DMS79 treated with DMSO at 0.1 percent for 48 hours (cell line): Measurements from ENCODE around the gene ZDHHC17.

Source experiments
- DNase-seq: peaks from one replicate; lab custom pipeline; 2025; lab: John Stamatoyannopoulos, UW

Gene ZDHHC17

DNA sequence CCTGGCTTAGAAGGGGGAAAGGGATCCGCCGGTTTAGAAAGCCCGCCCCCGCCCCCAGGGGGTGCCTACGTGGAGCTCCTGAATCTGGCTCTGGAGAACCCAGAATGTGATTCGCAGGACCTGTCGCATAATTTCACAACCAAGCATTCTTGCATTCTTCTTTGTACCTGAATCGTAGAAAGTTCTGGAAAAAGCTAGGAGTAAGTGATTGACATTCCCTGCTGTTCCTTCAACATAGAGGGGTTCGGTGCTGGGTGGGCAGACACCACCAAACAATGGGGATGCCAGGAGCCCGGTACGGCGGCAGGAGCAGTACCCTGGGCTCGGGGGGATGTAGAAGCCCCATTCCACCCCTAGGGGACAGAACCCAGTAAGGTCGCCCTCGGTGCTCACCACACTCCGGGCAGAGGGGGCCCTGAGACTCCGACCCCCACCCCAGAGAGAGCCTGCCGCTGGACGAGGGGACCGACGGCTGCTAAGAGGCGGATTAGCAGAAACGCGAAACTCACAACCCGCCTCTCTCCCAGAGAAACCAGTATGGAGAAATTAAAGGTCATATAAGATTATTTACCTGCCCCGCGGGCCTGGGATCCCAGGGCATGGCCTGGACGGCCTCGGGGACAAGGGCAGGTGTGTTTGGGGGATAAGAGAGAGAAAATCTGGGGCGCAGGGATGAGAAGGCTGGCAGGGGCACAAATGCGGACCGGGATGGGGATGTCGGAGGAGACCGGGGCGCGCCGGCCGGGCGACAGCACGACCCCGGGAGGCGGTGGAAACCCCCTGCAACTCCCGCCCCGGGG lies 114.4 kb downstream of the ZDHHC17 start:
- peak; percentile 39 for DNase-seq

DNA sequence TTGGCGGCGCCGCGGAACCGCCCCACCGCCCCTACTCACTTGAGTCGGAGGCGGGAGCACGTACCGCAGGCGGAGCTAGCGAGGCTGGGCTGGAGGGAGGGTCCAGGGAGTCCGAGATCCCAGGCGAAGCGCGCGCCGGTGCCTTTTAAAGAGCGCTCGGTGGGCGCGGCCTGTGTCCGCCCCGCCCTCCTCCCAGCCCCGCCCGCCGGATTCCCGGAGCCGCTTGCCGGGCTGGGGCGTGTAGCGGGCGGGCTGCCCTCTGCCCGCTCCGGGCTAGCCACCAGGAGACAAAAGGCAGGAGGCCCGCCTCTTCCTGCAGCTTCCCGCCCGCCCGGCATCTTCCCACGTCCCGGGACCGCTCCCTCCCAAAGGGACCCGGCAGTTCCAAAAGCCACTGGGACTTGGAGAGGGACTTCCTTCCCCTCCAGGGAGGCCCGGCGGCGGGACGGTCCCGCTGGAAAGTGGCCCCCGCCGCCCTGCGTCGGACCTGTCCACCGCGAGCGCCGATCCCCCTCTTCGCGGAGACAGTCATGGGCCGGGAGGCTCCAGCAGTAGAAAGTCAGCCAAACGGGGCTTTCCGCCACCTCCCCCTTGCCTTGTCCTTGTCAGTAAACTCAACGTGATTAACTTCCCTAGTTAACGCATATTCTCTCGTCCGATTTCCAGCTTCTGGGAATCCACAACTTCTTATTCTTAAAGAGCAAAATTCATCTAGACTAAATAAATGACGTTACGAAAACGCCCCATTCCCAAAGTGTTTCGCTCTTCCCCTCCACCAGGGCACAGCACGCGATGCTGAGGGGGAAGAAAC lies 115.2 kb downstream of the ZDHHC17 start, which contains the start of gene CSRP2:
CSRP2 (minus strand) TSS at position 121 of the 811 bp plus-strand sequence. CDS start 12,759 bp downstream, outside the sequence.
- peak; percentile 79 for DNase-seq

DNA sequence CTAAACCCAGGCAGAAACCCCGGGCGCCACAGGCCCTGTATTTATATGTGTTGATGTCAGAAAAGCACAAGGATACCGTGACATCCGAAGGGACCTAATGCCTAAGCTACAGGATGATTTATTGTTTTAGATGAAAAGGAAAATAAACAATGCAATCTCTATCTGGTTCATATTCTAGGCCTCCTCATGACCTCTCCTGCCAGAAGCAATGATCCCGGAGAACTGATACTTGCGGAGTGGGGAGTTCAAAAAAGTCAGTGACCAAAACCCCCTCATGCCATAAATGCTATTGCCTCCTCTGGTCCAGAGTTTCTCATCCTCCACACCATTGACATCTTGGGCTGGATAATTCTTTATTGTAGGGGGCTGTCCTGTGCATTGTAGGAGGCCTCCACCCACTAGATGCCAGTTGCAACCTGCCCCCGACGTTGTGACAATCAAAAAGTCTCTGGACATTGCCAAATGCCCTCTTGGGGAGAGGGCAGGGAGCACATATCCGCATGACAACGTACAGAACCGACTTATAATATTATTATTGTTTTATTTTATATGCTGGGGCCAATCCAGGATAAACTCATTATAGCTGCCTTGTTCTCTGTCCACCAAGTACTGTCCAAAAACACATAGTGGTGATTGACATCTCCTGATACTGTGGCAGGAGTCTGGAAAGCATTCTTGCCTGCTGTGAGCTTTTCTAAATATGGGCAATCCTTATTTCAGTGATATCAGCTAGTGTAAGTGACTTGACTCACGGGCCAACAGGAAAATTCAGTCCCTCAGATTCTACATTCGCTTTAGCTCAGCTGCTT lies 116.0 kb downstream of the ZDHHC17 start:
- no peak for DNase-seq

DNA sequence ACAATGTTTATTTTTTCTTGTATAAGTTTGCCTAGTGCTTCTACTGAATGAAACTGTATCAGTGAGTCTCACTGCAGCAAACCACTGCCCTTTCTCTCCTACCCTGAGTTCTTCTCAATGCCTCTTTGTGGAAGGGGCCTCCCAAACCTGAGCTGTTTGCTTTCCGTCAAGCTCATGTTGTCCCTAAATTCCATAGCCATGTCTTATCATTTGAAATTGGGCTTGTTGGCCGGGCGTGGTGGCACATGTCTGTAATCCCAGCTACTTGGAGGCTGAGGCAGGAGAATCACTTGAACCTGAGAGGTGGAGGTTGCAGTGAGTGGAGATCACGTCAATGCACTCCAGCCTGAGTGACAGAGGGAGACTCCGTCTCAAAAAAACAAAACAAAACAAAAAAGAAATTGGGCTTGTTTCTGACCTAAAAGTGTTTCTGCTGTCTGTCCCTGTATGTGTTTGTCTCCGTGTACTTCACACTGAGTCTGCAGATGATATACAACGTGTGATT lies 116.7 kb downstream of the ZDHHC17 start:
- DNase-seq = no peak

DNA sequence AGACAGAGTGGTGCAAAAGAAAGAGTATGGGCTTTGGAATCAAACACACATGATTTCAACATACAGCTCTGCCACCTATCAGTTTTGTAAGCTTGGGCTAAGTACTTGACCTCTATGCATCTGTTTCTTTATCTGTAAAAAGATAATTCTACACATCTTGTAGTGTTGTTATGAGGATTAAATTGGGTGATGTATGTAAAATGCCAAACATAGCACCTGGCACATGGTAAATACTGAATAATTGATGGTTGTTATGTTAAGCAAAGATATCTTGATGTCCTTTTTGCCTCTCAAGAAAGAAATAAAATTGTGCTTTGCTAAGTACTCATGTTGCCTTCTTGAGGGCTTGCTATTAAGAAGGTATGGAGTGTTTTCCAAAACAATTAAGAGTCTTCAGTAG lies 117.2 kb downstream of the ZDHHC17 start:
- DNase-seq = peak; percentile 83

DNA sequence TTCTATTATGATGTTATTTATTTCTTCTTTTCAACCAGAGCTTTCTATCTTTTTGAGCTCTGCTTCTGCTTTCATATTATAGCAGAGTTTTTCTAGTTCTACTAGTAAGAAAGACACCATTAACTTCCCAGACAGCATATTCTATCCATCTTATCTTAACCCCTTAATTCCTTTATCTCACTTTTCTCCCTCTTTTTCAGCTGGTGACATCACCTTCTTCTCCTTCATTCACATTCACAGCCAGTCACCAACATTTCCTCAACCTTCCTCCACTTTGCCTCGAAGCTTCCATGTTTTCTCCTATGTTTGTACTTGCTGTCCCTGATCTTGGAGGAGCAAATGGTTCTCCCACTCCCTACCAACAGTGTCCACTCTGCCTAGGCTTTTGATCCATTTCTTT lies 118.5 kb downstream of the ZDHHC17 start:
- DNase-seq = no peak

DNA sequence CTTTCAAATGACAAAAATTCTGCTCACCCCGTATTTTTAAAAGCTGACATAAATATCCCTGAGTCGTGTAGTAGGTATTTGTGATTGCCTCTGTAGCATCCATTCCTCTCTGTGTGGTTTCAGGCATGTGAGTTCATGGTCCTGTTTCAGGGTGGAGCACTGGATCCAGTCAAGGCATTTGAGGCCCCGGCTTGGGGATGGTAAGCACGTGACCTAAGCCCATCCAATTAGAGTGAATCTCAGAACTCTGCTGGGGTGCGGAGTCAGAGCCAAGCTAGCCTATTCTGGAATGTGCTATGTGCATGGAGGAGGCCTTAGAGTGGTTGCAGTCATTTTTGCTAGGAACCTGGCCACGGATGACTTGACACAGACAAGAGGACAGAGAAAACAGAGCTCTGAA lies 119.2 kb downstream of the ZDHHC17 start:
- DNase-seq = no peak

DNA sequence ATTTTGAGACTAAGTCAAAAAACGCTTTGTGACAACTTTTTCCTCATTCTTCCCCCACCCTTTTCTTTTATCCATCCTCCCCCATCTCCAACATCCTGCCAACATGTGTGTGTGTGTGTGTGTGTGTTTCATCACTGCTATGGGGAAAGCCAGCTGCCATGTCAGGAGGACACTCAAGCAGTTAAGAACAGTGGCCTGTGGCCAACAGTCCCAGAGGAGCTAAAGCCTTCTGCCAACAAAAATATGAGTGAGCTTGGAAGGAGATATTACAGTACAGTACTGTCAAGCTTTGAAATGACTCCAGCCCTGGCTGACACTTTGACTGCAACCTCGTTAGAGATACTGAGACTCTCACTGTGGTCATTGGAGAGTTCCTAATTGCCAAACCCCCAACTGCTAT lies 119.9 kb downstream of the ZDHHC17 start:
- DNase-seq = peak; percentile 40

DNA sequence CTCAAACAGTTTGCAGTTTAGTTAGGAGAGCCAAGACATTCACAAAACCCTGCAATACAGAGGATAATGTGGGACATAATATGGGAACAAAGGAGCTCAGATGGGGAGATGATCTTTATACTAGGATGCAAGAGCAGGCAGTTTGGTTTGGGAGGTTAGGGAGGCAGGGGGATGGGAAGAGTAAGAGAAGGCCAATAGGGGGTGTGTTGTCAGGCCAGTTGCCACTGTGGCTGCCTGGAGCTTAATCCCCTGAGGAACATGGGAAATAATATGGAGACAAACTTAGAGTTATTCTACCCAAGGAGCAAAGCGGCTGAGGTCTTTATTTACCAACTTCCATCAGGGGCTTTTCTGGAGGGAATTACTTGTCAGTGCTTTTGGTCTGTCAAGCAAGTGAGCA lies 124.9 kb downstream of the ZDHHC17 start:
- DNase-seq = no peak

DNA sequence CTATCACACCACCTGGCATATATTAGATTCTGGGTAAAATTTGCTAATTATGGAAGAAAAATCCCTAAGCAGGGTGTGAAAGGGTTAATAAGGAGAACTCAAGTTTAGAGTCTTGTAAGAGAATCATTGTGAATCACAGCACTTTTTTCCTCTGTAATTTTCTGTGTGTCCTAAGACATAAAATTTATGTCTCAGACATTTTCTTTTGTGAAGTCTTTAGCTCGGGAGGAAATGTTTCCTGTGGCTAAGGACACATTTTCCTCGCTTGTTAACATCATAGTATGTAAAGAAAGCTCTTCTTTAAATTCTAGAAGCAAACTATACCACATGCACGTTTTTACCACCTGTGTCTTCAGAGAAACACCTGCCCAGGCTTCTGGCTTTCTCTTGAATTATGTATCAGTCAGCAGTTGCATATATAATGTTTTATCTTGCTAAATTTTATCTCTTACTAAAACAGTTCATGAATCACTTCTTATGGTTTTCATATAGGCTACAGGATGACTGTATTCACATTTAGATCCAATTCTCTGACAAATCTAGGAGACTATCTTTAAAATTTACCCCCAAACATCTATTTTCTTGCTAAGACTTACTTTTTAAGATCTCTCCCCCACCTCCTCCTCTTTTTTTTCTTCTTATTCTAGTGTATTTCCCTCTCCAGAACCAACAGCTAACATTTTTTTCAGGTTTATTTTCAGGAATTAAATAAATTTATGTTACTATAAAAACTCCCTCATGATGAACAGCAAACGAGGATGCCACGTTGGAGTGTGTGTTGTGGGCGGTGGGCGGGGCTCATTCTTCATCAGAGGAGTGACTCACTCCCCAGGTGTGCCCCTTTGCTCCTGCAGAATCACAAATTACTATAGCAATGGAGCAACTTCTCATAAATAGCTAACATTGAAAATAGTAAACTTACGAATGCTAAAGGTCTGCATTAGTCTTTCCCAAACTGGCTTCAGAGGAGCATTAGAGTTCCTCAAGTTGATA lies 126.5 kb downstream of the ZDHHC17 start:
- no peak for DNase-seq

DNA sequence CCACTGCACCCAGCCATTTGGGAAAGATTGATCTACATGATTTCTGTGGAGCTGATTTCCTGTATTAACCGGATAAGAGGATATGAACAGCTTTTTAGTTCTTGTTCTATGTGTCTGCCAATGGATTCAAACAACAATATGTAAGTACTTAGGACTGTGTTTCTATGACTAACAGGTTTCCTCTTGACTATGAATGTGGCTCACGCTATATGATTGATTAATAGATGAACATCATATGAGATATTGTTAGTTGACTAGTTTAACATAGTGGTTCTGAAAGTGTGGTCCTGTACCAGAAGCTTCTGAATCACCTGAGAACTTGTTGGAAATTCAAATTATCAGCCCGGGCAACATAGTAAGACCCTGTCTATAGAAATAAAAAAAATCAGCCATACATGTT lies 127.7 kb downstream of the ZDHHC17 start:
- DNase-seq = no peak

DNA sequence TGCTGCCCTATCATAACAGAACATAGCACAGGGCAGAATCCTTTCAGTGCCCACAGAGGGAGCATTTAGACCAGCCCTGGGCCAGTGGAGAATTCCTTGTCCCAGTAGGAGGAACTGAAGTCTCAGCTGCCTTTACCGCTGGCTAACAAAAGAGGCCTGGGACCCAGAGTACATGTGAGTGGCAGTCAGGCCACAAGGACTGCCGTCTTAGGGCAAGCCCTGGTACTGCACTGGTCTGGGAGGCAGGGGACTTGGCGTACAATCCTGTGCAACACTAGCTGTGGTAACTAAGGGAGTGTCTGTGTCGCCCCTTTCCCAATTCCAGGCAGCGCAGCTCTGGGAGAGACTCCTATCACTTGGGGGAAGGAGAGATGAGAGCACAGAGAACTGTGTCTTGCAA lies 131.9 kb downstream of the ZDHHC17 start:
- no peak for DNase-seq

DNA sequence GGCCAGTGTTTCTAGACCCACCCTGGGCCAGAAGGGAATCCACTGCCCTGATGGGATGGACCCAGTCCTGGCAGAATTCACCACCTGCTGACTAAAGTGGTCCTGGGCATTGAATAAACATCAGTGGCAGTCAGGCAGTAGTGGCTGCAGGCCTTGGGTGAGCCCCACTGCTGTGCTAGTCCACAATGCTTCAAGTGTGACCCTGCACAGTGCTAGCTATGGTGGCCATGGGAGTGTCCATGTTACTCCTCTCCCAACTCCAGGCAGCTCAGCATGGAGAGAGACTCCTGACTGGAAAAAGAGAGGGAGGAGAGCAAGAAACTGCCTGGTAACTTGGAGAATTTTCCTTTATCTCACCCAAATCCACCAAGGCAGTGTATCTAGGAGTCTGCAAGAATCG lies 132.4 kb downstream of the ZDHHC17 start:
- no peak for DNase-seq

DNA sequence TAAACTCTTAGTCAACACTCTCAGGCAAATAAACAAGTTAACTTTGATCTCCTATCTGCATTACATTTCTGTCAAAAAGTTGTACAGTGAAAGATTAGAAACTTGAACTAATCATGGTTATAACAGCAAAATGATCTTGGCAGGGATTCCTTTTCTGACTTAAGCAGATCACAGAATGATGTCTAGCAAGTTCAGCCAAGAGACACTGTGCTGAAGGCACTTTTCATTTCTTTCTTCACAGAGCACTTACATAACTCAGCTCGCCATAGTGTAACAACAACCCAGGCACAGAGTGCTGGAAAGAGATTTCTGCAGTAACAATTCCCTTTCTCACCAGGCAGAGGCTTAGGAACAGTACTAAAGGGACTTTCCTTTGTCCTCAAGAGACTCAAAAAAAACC lies 134.5 kb downstream of the ZDHHC17 start:
- no peak for DNase-seq

DNA sequence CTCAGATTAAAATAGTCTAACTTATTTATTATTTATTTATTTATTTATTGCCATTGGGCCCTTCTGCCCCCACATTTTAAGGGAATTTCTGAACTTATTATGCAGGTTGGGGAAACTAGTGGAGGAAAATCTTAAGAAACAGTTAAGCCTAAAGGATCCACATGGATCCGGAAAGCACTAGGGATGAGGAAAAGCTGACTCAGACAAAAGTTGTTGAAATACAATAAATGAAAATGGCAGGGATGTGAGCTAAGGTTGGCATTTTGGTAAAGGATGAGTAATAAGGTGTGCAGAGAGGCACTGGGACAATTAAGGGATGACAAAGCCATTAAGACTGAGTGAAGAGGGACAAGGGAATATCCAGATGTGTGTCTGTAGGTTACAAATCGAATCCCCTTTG lies 135.6 kb downstream of the ZDHHC17 start:
- no peak for DNase-seq

DNA sequence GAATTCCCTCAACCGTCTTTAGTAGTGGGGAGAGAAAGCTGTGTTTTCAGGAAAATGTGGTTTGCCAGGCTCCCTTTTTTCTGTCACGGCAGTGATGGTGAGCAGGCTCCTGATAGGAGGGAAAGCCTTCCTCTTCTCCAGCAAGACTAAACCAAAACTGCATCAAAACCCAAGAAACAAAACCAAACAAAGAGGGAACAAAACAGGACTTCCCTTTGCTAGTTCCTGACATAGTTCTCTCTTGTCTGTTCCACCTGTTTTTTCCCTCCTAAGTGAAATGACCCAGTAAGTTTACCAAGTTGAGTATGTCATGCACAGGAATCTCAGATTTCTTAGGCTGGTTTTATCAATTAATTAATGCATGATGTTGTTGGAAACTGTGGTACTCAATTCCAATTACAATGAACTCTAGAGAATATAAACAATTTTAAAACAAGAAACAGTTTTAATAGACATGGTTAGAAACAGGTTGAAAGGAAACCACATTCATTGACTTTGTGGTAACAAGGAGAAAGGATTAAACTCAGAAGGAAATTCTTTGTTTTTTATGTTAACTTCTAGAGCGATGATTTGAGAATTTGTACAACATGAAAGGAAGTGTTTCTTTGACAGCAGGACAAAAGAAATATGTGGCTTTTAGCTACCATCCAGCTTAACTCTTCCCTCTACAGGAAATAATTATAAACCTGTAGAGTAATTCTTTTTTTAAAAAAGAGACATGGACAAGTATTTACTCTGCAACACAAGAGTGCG lies 137.9 kb downstream of the ZDHHC17 start:
- no peak for DNase-seq
